B cell (primary cell): Measurements from ENCODE around the gene NTM. TPM values are rescaled to one million over a fixed set of nuclear protein-coding genes. Genes with fewer than 3 reads are reported as not detected.
"Not testable (repeated sequence)": the region's sequence is repeated elsewhere in the genome, so short reads cannot be mapped to it uniquely, and the experiment has no call there.

ENCODE experiments used
- ATAC-seq: fragments of 200-7000 bp; cut with Tn5 transposase; one replicate; pipeline ENCODE4 v1.10.0; 2021; ENCODE audit warnings: low read depth, mild to moderate bottlenecking, moderate number of reproducible peaks, moderate library complexity
- CTCF ChIA-PET: fragments of 350-600 bp; sonication (Branson Sonifier 250); formaldehyde crosslinking; loops from one replicate; lab custom pipeline; 2021; ENCODE audit warnings: antibody characterized with exemption, inconsistent platforms; lab: Charles Lee
- POLR2A ChIA-PET: fragments of 350-600 bp; sonication (Branson Sonifier 250); formaldehyde crosslinking; loops from one replicate; lab custom pipeline; 2021; ENCODE audit warnings: antibody characterized with exemption; lab: Charles Lee
- DNase-seq: peaks from one replicate; pipeline ENCODE4 v3.0.0; 2013
- H2AFZ ChIP-seq: 2 replicates; pipeline ENCODE4 v1.6.1; 2012; ENCODE audit warnings: mild to moderate bottlenecking, low read depth, low read length; ENCODE audit not compliant: insufficient read depth, poor library complexity, severe bottlenecking
- H3K27ac ChIP-seq, 2 donors: 1 replicate in 1 of 2; 2 replicates in 1 of 2; pipeline ENCODE4 v1.5.1; 2012 to 2013; ENCODE audit warnings: low read length in 2 of 2, mild to moderate bottlenecking in 2 of 2, moderate library complexity in 1 of 2
- H3K27me3 ChIP-seq, 4 experiments: fragments of 200-600 bp in 1 of 4; sonication (generic) in 1 of 4; replicated peaks in 1 of 4; 1 replicate in 2 of 4; 2 replicates in 2 of 4; pipeline versions ENCODE4 v1.6.1 to v1.7.0; 2013 to 2016; ENCODE audit warnings: low read length in 3 of 4, mild to moderate bottlenecking in 2 of 4, mixed read lengths in 1 of 4, moderate library complexity in 1 of 4; ENCODE audit not compliant: insufficient read depth in 4 of 4, control insufficient read depth in 3 of 4; ENCODE audit errors: control extremely low read depth in 1 of 4
- H3K36me3 ChIP-seq, 2 experiments: replicated peaks in 1 of 2; 1 replicate in 1 of 2; 2 replicates in 1 of 2; pipeline versions ENCODE4 v1.6.1 to v1.7.1; 2013; ENCODE audit warnings: low read length in 1 of 2; ENCODE audit not compliant: insufficient read depth in 2 of 2, control insufficient read depth in 1 of 2; ENCODE audit errors: control extremely low read depth in 1 of 2, extremely low read depth in 1 of 2
- H3K4me1 ChIP-seq, 2 donors: fragments of 200-600 bp in 1 of 2; sonication (generic) in 1 of 2; 1 replicate in 1 of 2; 2 replicates in 1 of 2; pipeline versions ENCODE4 v1.5.1 to v1.6.1; 2013 to 2017; ENCODE audit warnings: low read length in 2 of 2; ENCODE audit not compliant: control insufficient read depth in 2 of 2, insufficient read depth in 2 of 2
- H3K4me2 ChIP-seq: replicated peaks from 2 replicates; pipeline ENCODE3; 2012; ENCODE audit warnings: mild to moderate bottlenecking, low read depth, low read length; ENCODE audit not compliant: poor library complexity, severe bottlenecking
- H3K4me3 ChIP-seq, 5 experiments: fragments of 200-600 bp in 1 of 5; sonication (generic) in 1 of 5; 1 replicate in 3 of 5; 2 replicates in 2 of 5; pipeline versions ENCODE4 v1.5.1 to v1.7.0; 2011 to 2016; ENCODE audit warnings: low read length in 4 of 5, mild to moderate bottlenecking in 4 of 5, low read depth in 2 of 5, control low read depth in 1 of 5, moderate library complexity in 1 of 5; ENCODE audit not compliant: insufficient read depth in 1 of 5; ENCODE audit errors: control extremely low read depth in 1 of 5, extremely low read depth in 1 of 5
- H3K79me2 ChIP-seq: fragments of 200-600 bp; sonication (generic); one replicate; pipeline ENCODE4 v1.6.0; 2016; ENCODE audit warnings: low read length; ENCODE audit not compliant: control insufficient read depth, insufficient read depth
- H3K9ac ChIP-seq: fragments of 200-600 bp; sonication (generic); 2 replicates; pipeline ENCODE4 v1.6.1; 2017; ENCODE audit warnings: mild to moderate bottlenecking, low read length, moderate library complexity
- H3K9me3 ChIP-seq, 3 donors: one replicate each; pipeline versions ENCODE4 v1.6.1 to v1.7.1; 2013; ENCODE audit warnings: low read length in 2 of 3; ENCODE audit not compliant: control insufficient read depth in 2 of 3, insufficient read depth in 1 of 3; ENCODE audit errors: control extremely low read depth in 1 of 3
- H4K20me1 ChIP-seq: 2 replicates; pipeline ENCODE4 v1.6.0; 2012; ENCODE audit warnings: mild to moderate bottlenecking, low read length; ENCODE audit not compliant: insufficient read depth, control insufficient read depth, poor library complexity, severe bottlenecking
- H3K27ac Mint-ChIP-seq: one replicate; pipeline ENCODE4 v1.8.0; 2021; ENCODE audit warnings: mixed read lengths
- H3K27me3 Mint-ChIP-seq: one replicate; pipeline ENCODE4 v1.8.0; 2021; ENCODE audit warnings: mixed read lengths
- H3K4me1 Mint-ChIP-seq: one replicate; pipeline ENCODE4 v1.8.0; 2021; ENCODE audit warnings: mixed read lengths
- H3K4me3 Mint-ChIP-seq: one replicate; pipeline ENCODE4 v1.8.0; 2021; ENCODE audit warnings: mixed read lengths
- H3K9me3 Mint-ChIP-seq: one replicate; pipeline ENCODE4 v1.8.0; 2022; ENCODE audit warnings: mixed read lengths; ENCODE audit not compliant: insufficient read depth
- EZH2 ChIP-seq: IDR thresholded peaks from 2 replicates; pipeline ENCODE4 v1.6.1; 2012; ENCODE audit warnings: borderline replicate concordance, low read depth, mild to moderate bottlenecking, moderate library complexity, low read length; ENCODE audit not compliant: insufficient read depth, poor library complexity, severe bottlenecking
- WGBS: methylation state at CpG from one replicate; pipeline ENCODE4 v1.1.5; 2013; ENCODE audit warnings: missing lambda C conversion rate; ENCODE audit not compliant: insufficient coverage; 5-methylcytosine and 5-hydroxymethylcytosine counted together
- intact Hi-C: fragments of 100-400 bp; cut with micrococcal nuclease; formaldehyde crosslinking; loops from one replicate; pipeline ENCODE4 v1.10.0; 2022
- polyA plus RNA-seq: library from polyadenylated mRNA; depleted of rRNA; stranded (reverse); fragments of >200 nt; gene quantifications from 2 replicates; pipeline ENCODE4 v1.2.3, GENCODE V29; 2012
- total RNA-seq, 2 donors: library from RNA; stranded (reverse); fragments of 120-200 nt in 1 of 2; gene quantifications; 1 replicate in 1 of 2; 2 replicates in 1 of 2; pipeline versions ENCODE4 v1.2.3 to v1.2.4, GENCODE V29; 2013 to 2022
- TF ChIP-seq, protein P1 (sequence below): fragments of 200-600 bp; IDR thresholded peaks from one replicate; pipeline ENCODE4 v1.8.0; 2022; ENCODE audit warnings: antibody characterized with exemption, mild to moderate bottlenecking

NTM gene
- total and polyA plus RNA-seq, 2 donors (not counting 1 experiment from before 2014, with no cell fraction given): not detected

- intact Hi-C loops, H3K27ac ChIP-seq, CTCF ChIA-PET, ATAC-seq, H3K9ac ChIP-seq, H3K4me2 ChIP-seq, H3K4me3 ChIP-seq, H3K9me3 ChIP-seq, H3K36me3 ChIP-seq, H3K27me3 ChIP-seq, DNase-seq, H3K4me1 ChIP-seq, H3K27me3 Mint-ChIP-seq, H3K4me1 Mint-ChIP-seq, POLR2A ChIA-PET, H4K20me1 ChIP-seq, H2AFZ ChIP-seq, H3K4me3 Mint-ChIP-seq, H3K27ac Mint-ChIP-seq, H3K79me2 ChIP-seq: not testable (repeated sequence)
- H3K9me3 Mint-ChIP-seq: peaks cover 11% of the 10 kb centered on the region
- 95% methylated on average over 4 of the region's 17 CpGs for WGBS
Observed at GRCh38 chr11:132070907-132071306, 700.5 kb downstream of the NTM start.

DNA sequence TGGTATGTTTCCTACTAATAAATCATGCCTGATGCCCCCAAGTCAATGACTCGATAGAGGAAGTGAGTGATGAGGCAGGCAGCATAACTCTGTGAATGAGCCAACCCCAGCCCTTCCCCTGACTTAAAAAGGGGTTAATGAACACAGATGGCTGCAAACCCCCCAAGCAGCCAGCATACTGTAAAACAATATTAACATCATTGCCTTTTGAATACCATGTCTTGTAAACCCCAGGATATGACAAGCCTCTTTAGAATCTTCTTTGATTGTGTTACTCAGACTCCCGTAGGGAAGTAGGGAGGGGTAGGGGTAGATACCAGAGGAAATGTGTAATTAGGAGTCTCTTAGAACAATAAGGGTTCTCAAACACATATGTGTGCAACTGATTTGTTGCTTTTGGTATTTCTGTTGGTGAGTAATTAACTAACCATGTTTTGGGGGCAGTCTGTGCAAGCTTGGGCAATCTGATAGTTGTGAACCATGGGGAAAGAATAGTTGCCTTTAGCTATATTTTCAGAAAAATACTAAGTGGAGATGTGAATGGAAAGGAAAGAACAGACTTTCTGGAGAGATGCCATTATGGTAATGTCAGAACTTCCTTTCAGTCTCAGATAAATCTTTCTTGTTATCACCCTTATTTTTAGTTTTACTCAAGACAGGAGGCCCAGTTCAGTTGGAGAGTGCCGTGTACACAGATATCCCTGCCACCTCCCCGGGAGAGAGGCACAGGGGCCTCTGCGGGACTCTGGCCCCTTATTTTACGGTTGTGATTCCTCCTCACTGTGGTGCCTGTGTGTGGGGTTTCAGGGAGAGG is 701.8 kb downstream of the NTM start:
- Mint-ChIP-seq H3K27me3 (no peaks in the 10 kb centered on the region), H3K27ac (no peak overlapping the region), H3K9me3 (peaks cover 11% of the 10 kb centered on the region), H3K4me1 (no peaks in the 10 kb centered on the region), H3K4me3 (no peak overlapping the region)
- Histone ChIP-seq H3K4me1 (no peaks in the 10 kb centered on the region), H3K36me3 (no peaks in the 10 kb centered on the region), H3K9me3 (peaks cover 0 to 8% (median 2%) of the 10 kb centered on the region in 3 donors), H3K27me3 (no peaks in the 10 kb centered on the region), H2AFZ (no peak overlapping the region), H3K27ac (no peak overlapping the region), H3K4me2 (no peak overlapping the region), H3K79me2 (no peaks in the 10 kb centered on the region), H4K20me1 (no peaks in the 10 kb centered on the region), H3K9ac (no peak overlapping the region), H3K4me3 (no peak overlapping the region)
- DNase-seq (no peak), ATAC-seq (no peak)
- TF ChIP-seq, protein P1, sequence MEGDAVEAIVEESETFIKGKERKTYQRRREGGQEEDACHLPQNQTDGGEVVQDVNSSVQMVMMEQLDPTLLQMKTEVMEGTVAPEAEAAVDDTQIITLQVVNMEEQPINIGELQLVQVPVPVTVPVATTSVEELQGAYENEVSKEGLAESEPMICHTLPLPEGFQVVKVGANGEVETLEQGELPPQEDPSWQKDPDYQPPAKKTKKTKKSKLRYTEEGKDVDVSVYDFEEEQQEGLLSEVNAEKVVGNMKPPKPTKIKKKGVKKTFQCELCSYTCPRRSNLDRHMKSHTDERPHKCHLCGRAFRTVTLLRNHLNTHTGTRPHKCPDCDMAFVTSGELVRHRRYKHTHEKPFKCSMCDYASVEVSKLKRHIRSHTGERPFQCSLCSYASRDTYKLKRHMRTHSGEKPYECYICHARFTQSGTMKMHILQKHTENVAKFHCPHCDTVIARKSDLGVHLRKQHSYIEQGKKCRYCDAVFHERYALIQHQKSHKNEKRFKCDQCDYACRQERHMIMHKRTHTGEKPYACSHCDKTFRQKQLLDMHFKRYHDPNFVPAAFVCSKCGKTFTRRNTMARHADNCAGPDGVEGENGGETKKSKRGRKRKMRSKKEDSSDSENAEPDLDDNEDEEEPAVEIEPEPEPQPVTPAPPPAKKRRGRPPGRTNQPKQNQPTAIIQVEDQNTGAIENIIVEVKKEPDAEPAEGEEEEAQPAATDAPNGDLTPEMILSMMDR: no peak
- no peak for TF ChIP-seq EZH2
- CTCF ChIA-PET: no interaction called here
- 77% methylated on average over 5 of the region's 6 CpGs for WGBS
- POLR2A ChIA-PET: no interaction called here
- intact Hi-C loops: no loop called here
